ENCODE data around the gene SAP130.

SAP130 gene

DNA sequence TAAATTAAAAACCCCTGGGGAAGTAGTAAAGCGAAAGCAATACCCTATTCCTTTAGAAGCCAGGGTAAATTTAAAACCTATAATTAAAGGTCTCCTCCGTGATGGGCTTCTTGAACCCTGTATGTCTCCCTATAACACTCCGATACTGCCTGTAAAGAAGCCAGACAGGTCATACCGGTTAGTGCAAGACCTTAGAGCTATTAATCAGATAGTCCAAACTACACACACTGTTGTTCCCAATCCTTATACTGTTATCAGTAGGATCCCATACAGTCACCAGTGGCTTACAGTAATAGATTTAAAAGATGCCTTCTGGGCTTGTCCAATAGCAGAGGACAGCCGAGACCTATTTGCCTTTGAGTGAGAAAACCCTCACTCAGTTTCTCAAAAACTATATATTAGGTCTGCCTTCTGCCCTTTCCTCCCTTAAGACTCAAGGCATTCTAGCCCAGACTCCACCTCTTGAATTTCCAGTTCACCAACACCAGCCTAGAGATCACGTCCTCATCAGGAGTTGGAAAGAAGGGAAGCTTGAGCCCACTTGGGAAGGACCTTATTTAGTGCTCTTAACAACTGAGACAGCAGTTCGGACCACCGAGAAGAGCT, 12.4 kb upstream of the SAP130 start:
- in situ Hi-C loops (cut with MboI; ENCODE audit: low pct_unique_long_range_greater_than_20kb, low sequenced_read_pairs, unreplicated experiment), result no loop called here
- TF ChIP-seq, protein P1, sequence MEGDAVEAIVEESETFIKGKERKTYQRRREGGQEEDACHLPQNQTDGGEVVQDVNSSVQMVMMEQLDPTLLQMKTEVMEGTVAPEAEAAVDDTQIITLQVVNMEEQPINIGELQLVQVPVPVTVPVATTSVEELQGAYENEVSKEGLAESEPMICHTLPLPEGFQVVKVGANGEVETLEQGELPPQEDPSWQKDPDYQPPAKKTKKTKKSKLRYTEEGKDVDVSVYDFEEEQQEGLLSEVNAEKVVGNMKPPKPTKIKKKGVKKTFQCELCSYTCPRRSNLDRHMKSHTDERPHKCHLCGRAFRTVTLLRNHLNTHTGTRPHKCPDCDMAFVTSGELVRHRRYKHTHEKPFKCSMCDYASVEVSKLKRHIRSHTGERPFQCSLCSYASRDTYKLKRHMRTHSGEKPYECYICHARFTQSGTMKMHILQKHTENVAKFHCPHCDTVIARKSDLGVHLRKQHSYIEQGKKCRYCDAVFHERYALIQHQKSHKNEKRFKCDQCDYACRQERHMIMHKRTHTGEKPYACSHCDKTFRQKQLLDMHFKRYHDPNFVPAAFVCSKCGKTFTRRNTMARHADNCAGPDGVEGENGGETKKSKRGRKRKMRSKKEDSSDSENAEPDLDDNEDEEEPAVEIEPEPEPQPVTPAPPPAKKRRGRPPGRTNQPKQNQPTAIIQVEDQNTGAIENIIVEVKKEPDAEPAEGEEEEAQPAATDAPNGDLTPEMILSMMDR (IDR thresholded peaks at IDR 0.05; ENCODE audit: extremely low read depth, insufficient read depth, missing control alignments), result no peak

DNA sequence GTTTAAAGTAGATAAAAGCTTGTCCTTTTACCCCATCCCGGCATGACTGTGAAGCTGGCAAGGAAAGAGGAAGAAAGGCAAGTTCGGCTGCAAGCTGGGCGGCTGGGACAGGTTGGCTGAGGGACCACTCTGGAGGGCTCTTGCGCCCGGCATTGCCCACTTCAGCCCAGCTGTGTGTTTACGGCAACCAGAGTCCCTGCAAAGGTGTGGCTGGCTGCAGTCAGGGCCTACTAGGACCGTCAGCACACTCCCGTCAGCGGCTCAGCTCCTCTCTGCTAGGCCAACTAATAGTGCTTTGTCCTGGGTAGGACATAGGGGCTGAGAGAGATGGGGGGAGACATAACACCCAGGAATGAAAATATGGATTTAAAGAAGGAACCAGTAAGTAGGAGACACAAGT, 11.7 kb upstream of the SAP130 start:
- TF ChIP-seq, protein P1 (IDR thresholded peaks at IDR 0.05; ENCODE audit: extremely low read depth, insufficient read depth, missing control alignments), result no peak
- DNase-seq (ENCODE audit: low spot score), result no peak
- in situ Hi-C loops (cut with MboI; ENCODE audit: low pct_unique_long_range_greater_than_20kb, low sequenced_read_pairs, unreplicated experiment), result no loop called here

More for the DNA sequence above, 12.4 kb upstream of the SAP130 start:
- DNase-seq (ENCODE audit: low spot score), result no peak

DNA sequence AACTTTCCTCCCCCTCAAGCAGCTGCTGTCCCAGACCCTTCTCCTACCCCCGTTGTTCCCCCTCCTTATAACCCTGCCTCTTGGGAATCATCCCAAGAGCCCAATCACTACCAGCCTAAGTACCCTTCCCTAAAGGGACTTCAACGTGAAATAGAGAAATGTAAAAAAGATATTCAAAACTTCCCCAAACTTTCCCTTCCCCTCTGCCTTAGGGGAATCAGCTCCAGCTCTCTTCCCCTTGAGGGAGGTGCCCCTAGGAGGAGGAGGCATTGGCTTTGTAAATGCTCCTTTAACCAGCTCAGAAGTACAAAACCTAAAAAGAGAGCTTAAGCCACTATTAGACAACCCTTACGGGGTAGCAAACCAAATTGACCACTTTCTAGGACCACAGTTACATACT, 10.6 kb upstream of the SAP130 start:
- in situ Hi-C loops (cut with MboI; ENCODE audit: low pct_unique_long_range_greater_than_20kb, low sequenced_read_pairs, unreplicated experiment), result no loop called here
- DNase-seq (ENCODE audit: low spot score), result no peak
- TF ChIP-seq, protein P1 (IDR thresholded peaks at IDR 0.05; ENCODE audit: extremely low read depth, insufficient read depth, missing control alignments), result no peak

DNA sequence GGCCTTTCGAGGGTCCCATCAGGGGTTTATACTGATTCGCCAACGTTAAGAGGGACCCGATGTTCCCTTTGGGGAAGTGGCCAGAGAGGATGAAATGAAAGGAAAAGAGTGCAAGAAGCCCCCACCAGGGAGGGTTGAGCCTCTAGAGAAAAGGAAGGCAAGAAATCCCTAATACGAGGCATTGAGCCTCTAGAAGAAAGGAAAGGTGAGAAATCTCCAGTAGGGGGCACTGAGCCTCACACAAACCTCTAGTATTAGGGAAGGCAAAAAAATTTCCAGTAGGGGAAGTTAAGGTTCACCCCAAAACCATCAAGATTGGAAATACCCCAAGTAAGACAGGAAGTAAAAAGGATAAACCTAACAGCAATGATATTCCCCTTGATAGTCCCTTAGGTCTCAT, 9.8 kb upstream of the SAP130 start:
- TF ChIP-seq, protein P1 (IDR thresholded peaks at IDR 0.05; ENCODE audit: extremely low read depth, insufficient read depth, missing control alignments), result peak; percentile 8
- DNase-seq (ENCODE audit: low spot score), result no peak
- in situ Hi-C loops (cut with MboI; ENCODE audit: low pct_unique_long_range_greater_than_20kb, low sequenced_read_pairs, unreplicated experiment), result no loop called here

DNA sequence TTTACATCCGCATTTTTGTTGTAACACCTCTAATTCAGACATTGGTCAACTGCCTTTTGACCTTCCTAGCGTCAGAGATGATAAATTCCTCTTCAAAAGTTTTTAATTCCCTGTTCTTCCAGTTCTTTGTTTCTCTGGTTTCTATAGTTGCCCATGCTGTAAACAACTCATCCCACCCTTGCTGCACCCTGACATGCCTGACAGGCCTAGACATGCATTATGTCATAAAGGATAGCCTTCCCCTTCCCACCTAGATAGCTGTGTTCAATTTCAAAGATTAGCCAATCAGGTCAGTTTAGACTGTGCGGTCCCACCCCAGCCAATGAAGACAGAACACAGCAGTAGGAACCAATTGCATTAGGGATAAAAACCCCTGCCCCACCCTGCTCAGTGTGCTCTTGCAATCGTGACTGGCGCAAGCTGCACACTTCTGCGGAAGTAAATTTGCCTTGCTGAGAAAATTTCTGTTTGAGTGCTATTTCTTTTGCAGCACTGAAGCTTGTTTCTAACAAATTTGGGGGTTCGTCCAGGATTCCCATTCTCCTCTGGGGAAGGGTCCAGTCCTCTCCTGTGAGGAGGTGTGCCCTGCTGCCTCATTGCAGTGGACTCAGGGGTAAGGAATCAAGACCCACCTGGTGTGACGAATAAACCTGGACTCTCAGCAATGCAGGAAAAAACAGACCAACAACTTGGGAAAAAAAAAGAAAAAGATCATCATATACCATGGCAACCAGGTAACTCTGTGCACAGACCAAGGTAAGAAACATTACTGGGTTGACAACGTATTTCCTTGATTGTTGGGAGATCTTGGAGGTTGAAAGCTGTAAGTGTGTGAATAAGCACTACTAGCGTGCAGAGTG, 9.1 kb upstream of the SAP130 start:
- no peak for DNase-seq (ENCODE audit: low spot score)

DNA sequence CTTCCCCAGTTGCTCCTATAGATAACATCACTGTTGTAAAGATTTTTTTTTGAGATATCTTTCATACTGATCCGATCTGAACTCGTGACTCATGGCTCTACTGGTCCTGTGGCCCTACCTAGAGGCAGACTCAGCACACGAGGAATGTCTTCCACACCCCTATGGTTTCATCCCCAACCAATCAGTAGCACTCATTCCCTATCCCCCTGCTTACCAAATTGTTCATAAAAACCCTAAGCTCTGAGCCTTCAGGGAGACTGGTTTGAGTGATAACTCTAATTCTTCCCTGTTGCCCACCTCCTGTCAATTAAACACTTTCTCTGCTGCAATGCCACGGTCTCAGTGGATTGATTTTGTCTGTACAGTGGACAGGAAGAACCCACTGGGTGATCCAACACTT, 4.2 kb upstream of the SAP130 start:
- in situ Hi-C loops (cut with MboI; ENCODE audit: low pct_unique_long_range_greater_than_20kb, low sequenced_read_pairs, unreplicated experiment), result no loop called here
- TF ChIP-seq, protein P1 (IDR thresholded peaks at IDR 0.05; ENCODE audit: extremely low read depth, insufficient read depth, missing control alignments), result no peak
- DNase-seq (ENCODE audit: low spot score), result no peak

More for the DNA sequence above, 9.1 kb upstream of the SAP130 start:
- in situ Hi-C loops (cut with MboI; ENCODE audit: low pct_unique_long_range_greater_than_20kb, low sequenced_read_pairs, unreplicated experiment), result no loop called here
- TF ChIP-seq, protein P1 (IDR thresholded peaks at IDR 0.05; ENCODE audit: extremely low read depth, insufficient read depth, missing control alignments), result no peak
